Caco-2 (cell line): ENCODE data around the gene PLEKHA6. TPM values are rescaled to one million over a fixed set of nuclear protein-coding genes. Genes with fewer than 3 reads are reported as not detected.

ENCODE experiments used
- BruUV-seq: library from RNA; stranded (reverse); fragments of 400-500 nt; replicated peaks from 2 replicates; lab custom pipeline; 2021; lab: Mats Ljungman, UMichigan
- CTCF ChIA-PET: fragments of 300-600 bp; sonication (Branson Sonifier 250); formaldehyde crosslinking; loops from one replicate; lab custom pipeline; 2022; ENCODE audit warnings: antibody characterized with exemption; lab: Charles Lee
- POLR2A ChIA-PET: fragments of 300-600 bp; sonication (Branson Sonifier 250); formaldehyde crosslinking; loops from one replicate; lab custom pipeline; 2022; ENCODE audit warnings: antibody characterized with exemption; lab: Charles Lee
- DNase-seq, 2 experiments: peaks; one replicate each; pipeline versions ENCODE4 v3.0.0 to v3.0.0-alpha.2; 2020 to 2022
- H3K27me3 ChIP-seq: replicated peaks from 2 replicates; pipeline ENCODE4 v1.6.0; 2011; ENCODE audit warnings: low read length; ENCODE audit not compliant: control insufficient read depth, insufficient read depth
- H3K36me3 ChIP-seq: 2 replicates; pipeline ENCODE4 v1.5.1; 2011; ENCODE audit warnings: low read length; ENCODE audit not compliant: control insufficient read depth, insufficient read depth
- H3K4me1 ChIP-seq: fragments of 250-450 bp; sonication (Bioruptor Pico); 2 replicates; pipeline ENCODE4 v1.5.1; 2020; ENCODE audit warnings: mild to moderate bottlenecking
- H3K4me3 ChIP-seq: 2 replicates; pipeline ENCODE4 v1.5.1; 2011; ENCODE audit warnings: low read depth, mild to moderate bottlenecking, control low read depth, low read length
- H3K9me3 ChIP-seq: fragments of 250-450 bp; sonication (Bioruptor Pico); 2 replicates; pipeline ENCODE4 v1.5.1; 2020; ENCODE audit warnings: mild to moderate bottlenecking, moderate library complexity
- H3K27ac Mint-ChIP-seq: one replicate; pipeline ENCODE4 v1.8.0; 2022; ENCODE audit warnings: mixed read lengths; ENCODE audit not compliant: unreplicated experiment
- H3K27me3 Mint-ChIP-seq: one replicate; pipeline ENCODE4 v1.8.0; 2022; ENCODE audit warnings: mixed read lengths; ENCODE audit not compliant: insufficient read depth, unreplicated experiment
- H3K36me3 Mint-ChIP-seq: one replicate; pipeline ENCODE4 v1.8.0; 2022; ENCODE audit warnings: mild to moderate bottlenecking, mixed read lengths; ENCODE audit not compliant: insufficient read depth, unreplicated experiment
- H3K4me1 Mint-ChIP-seq: one replicate; pipeline ENCODE4 v1.8.0; 2022; ENCODE audit warnings: low read depth, mixed read lengths; ENCODE audit not compliant: unreplicated experiment
- H3K4me3 Mint-ChIP-seq: one replicate; pipeline ENCODE4 v1.8.0; 2022; ENCODE audit warnings: mild to moderate bottlenecking, moderate library complexity, mixed read lengths; ENCODE audit not compliant: unreplicated experiment
- H3K9me3 Mint-ChIP-seq: one replicate; pipeline ENCODE4 v1.8.0; 2022; ENCODE audit warnings: mixed read lengths; ENCODE audit not compliant: unreplicated experiment
- CTCF ChIP-seq, 2 experiments: fragments of 200-600 bp in 1 of 2; IDR thresholded peaks; 1 replicate in 1 of 2; 2 replicates in 1 of 2; pipeline versions ENCODE4 v1.5.1 to v1.8.0; 2011 to 2022; ENCODE audit warnings: antibody characterized with exemption in 1 of 2, control low read depth in 1 of 2, inconsistent platforms in 1 of 2, low read depth in 1 of 2, low read length in 1 of 2, mild to moderate bottlenecking in 1 of 2, moderate library complexity in 1 of 2; ENCODE audit not compliant: insufficient read depth in 1 of 2, severe bottlenecking in 1 of 2, unreplicated experiment in 1 of 2
- intact Hi-C: fragments of 100-400 bp; cut with micrococcal nuclease; formaldehyde crosslinking; loops from one replicate; pipeline ENCODE4 v1.10.0; 2022; ENCODE audit not compliant: unreplicated experiment
- total RNA-seq: library from RNA; stranded (reverse); gene quantifications from 2 replicates; pipeline ENCODE4 v1.2.3, GENCODE V29; 2022

The PLEKHA6 gene
- total RNA-seq, 1 experiment from 2014 or later, result 18.8 TPM

- POLR2A ChIA-PET, result no interaction called here
- intact Hi-C loops, result no loop called here
- peaks cover 9% of the 10 kb centered on the region for H3K4me1 Mint-ChIP-seq
Measured at GRCh38 chr1:204174958-204175357, 184.8 kb downstream of the PLEKHA6 start.

DNA sequence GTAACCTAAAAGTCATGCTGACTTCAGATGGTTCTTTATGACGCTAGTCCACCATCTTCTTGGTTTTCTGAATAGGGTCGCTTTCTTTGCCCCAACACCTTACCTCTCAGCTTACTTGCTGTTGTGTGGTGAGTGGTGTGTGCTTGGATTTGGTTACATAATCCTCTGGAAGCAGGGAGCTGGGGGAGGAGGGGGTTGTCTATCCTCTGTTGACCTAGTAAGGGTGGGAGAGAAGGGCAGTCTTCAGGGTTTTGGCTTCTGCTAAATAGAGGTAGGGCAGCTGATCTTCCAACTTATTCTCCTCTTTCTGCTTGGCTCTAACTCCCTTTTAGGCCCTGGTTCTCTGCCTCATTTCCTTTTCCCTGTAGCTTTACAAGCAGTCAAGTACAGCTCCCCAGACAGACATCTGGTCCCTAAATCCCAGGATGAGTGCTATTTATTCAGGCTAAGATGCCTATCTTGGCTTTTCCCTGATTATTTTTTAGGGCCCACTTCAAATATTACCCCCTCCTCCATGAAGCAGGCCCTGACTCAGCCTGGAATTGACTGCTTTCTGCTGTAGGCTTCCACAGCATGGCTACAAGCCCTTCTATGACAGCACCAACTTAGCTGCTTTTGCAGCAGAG lies 187.2 kb downstream of the PLEKHA6 start:
- Mint-ChIP-seq H3K4me1 (peaks cover 9% of the 10 kb centered on the region), H3K27me3 (no peaks in the 10 kb centered on the region), H3K27ac (no peak overlapping the region), H3K36me3 (no peaks in the 10 kb centered on the region), H3K4me3 (no peak overlapping the region), H3K9me3 (peaks cover 12% of the 10 kb centered on the region)
- Histone ChIP-seq H3K4me3 (no peak overlapping the region), H3K9me3 (peaks cover 11% of the 10 kb centered on the region; the same call in 1 of the 2 replicates), H3K27me3 (no peaks in the 10 kb centered on the region; the same call in 1 of the 2 replicates), H3K36me3 (no peaks in the 10 kb centered on the region), H3K4me1 (peaks cover 11% of the 10 kb centered on the region)
- BruUV-seq, result no TSS peak
- no peak for TF ChIP-seq CTCF (IDR thresholded peaks at IDR 0.05; ENCODE audit: insufficient read depth in 1 of 2, low read depth in 1 of 2, low read length in 1 of 2, severe bottlenecking in 1 of 2, unreplicated experiment in 1 of 2)
- DNase-seq, result no peak
- CTCF ChIA-PET, result interaction anchor here (1.2 to 1.6 kb wide), 2 partner anchors 26 to 41 kb away, joined by 6 read pairs; partner anchors contain the start of gene GOLT1A
- intact Hi-C loops, result no loop called here
- POLR2A ChIA-PET, result no interaction called here

More at GRCh38 chr1:204174958-204175357, 184.8 kb downstream of the PLEKHA6 start:
- H3K4me1 ChIP-seq, result peaks cover 11% of the 10 kb centered on the region
- Mint-ChIP-seq H3K27ac (no peak overlapping the region), H3K4me3 (no peak overlapping the region), H3K27me3 (no peaks in the 10 kb centered on the region), H3K36me3 (no peaks in the 10 kb centered on the region), H3K9me3 (peaks cover 12% of the 10 kb centered on the region)
- no peaks in the 10 kb centered on the region for H3K36me3 ChIP-seq
- no peak overlapping the region for H3K4me3 ChIP-seq
- no peak for DNase-seq
- no TSS peak for BruUV-seq
- TF ChIP-seq CTCF (IDR thresholded peaks at IDR 0.05; ENCODE audit: insufficient read depth in 1 of 2, low read depth in 1 of 2, low read length in 1 of 2, severe bottlenecking in 1 of 2, unreplicated experiment in 1 of 2), result no peak
- CTCF ChIA-PET, result interaction anchor here (1.0 kb wide), 1 partner anchor 12 kb away, joined by 3 read pairs; no protein-coding TSS in a partner anchor
- no peaks in the 10 kb centered on the region; the same call in 1 of the 2 replicates for H3K9me3 ChIP-seq
- no peaks in the 10 kb centered on the region; the same call in 1 of the 2 replicates for H3K27me3 ChIP-seq

GRCh38 chr1:204171751-204172178 lies 188.0 kb downstream of the PLEKHA6 start:
- Mint-ChIP-seq H3K27me3 (no peaks in the 10 kb centered on the region), H3K36me3 (no peaks in the 10 kb centered on the region), H3K27ac (no peak overlapping the region), H3K4me1 (peaks cover 9% of the 10 kb centered on the region), H3K9me3 (peaks cover 12% of the 10 kb centered on the region), H3K4me3 (no peak overlapping the region)
- TF ChIP-seq CTCF (IDR thresholded peaks at IDR 0.05; ENCODE audit: insufficient read depth in 1 of 2, low read depth in 1 of 2, low read length in 1 of 2, severe bottlenecking in 1 of 2, unreplicated experiment in 1 of 2), result no peak
- ChIA-PET POLR2A (interaction anchor here (0.6 kb wide), 1 partner anchor 226 kb away, joined by 3 read pairs; no protein-coding TSS in a partner anchor), CTCF (interaction anchor here (0.7 to 1.6 kb wide), 3 partner anchors 27 to 344 kb away, joined by 3 to 6 read pairs (median 6); partner anchors contain the start of genes GOLT1A and MDM4)
- Histone ChIP-seq H3K4me1 (peaks cover 11% of the 10 kb centered on the region), H3K4me3 (no peak overlapping the region), H3K27me3 (no peaks in the 10 kb centered on the region; the same call in 1 of the 2 replicates), H3K36me3 (no peaks in the 10 kb centered on the region), H3K9me3 (peaks cover 11% of the 10 kb centered on the region; the same call in 1 of the 2 replicates)
- DNase-seq, result peak in 1 of 2 experiments; percentile 47
- intact Hi-C loops, result no loop called here
- no TSS peak for BruUV-seq
